Tibial nerve (tissue), 3 donors: Measurements from ENCODE around the gene LRP6.

Experiments used
- POLR2A ChIP-seq, 2 donors: fragments of 450-650 bp; IDR thresholded peaks; one replicate each; pipeline ENCODE4 v1.6.1; 2017; ENCODE audit warnings: antibody characterized with exemption in 2 of 2, mild to moderate bottlenecking in 2 of 2, moderate library complexity in 2 of 2
- TF ChIP-seq, protein P1 (sequence below), 5 experiments: fragments of 200-600 bp in 3 of 5; fragments of 450-650 bp in 2 of 5; sonication (generic) in 3 of 5; IDR thresholded peaks; one replicate each; pipeline ENCODE4 v1.5.1; 2016 to 2019; ENCODE audit warnings: antibody characterized with exemption in 5 of 5, mild to moderate bottlenecking in 3 of 5, moderate library complexity in 2 of 5

DNA sequence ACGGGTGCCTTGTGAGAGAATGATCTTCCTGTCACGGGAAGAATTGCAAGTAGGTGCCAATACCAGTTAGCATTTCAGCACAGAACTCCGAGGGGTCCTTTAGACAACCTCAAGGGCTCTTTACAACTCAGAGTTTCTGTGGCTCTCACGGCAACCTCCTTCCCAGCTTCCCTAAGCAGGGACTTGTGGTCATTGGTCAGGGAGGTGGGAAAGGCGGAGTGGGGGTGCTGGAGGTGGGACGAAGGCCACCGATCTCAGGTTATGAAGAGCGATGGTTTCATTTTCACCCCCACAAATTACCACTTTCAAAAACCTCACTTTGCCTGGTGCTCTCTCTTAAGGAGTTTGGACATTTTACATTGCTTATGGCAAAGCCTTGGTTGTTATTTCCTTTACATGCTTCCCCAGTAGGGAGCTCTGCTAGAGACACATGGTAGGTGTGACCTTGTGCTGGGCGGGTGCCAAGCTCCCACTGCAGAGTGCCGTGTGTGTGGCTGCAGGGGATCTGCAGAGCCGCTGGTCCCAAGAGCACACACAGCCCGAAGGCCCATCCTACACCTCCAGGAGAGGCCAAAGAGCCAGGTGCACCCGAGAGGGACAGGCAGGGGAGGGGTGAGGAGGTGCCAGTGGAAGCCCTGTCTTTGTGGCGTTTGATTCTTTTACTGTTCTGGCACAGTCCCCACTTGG is 174.7 kb downstream of the LRP6 start:
- TF ChIP-seq, protein P1, sequence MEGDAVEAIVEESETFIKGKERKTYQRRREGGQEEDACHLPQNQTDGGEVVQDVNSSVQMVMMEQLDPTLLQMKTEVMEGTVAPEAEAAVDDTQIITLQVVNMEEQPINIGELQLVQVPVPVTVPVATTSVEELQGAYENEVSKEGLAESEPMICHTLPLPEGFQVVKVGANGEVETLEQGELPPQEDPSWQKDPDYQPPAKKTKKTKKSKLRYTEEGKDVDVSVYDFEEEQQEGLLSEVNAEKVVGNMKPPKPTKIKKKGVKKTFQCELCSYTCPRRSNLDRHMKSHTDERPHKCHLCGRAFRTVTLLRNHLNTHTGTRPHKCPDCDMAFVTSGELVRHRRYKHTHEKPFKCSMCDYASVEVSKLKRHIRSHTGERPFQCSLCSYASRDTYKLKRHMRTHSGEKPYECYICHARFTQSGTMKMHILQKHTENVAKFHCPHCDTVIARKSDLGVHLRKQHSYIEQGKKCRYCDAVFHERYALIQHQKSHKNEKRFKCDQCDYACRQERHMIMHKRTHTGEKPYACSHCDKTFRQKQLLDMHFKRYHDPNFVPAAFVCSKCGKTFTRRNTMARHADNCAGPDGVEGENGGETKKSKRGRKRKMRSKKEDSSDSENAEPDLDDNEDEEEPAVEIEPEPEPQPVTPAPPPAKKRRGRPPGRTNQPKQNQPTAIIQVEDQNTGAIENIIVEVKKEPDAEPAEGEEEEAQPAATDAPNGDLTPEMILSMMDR (IDR thresholded peaks at IDR 0.05) = no peak
- no peak for TF ChIP-seq POLR2A (IDR thresholded peaks at IDR 0.05)
